Nephron (organoid): ENCODE measurements around the gene KRTCAP2.

Experiments
- H3K27ac Mint-ChIP-seq, 3 experiments: 2 replicates each; pipeline ENCODE4 v1.8.0; 2020; ENCODE audit warnings: mixed read lengths in 3 of 3, mild to moderate bottlenecking in 2 of 3, moderate library complexity in 1 of 3
- H3K27me3 Mint-ChIP-seq: 2 replicates; pipeline ENCODE4 v1.8.0; 2021; ENCODE audit warnings: low read depth, mild to moderate bottlenecking, moderate library complexity, mixed read lengths
- H3K36me3 Mint-ChIP-seq: 2 replicates; pipeline ENCODE4 v1.8.0; 2020; ENCODE audit warnings: low read depth, mixed read lengths
- H3K4me1 Mint-ChIP-seq: 2 replicates; pipeline ENCODE4 v1.8.0; 2020; ENCODE audit warnings: mixed read lengths
- H3K4me3 Mint-ChIP-seq, 3 experiments: 2 replicates each; pipeline ENCODE4 v1.8.0; 2020; ENCODE audit warnings: mild to moderate bottlenecking in 3 of 3, mixed read lengths in 3 of 3, moderate library complexity in 2 of 3
- H3K9me3 Mint-ChIP-seq: 2 replicates; pipeline ENCODE4 v1.8.0; 2020; ENCODE audit warnings: mixed read lengths
- CTCF ChIP-seq, 3 experiments: fragments of 200-600 bp; sonication (generic); IDR thresholded peaks; one replicate each; pipeline ENCODE4 v1.5.0; 2021; ENCODE audit warnings: antibody characterized with exemption in 3 of 3; ENCODE audit not compliant: unreplicated experiment in 3 of 3

The KRTCAP2 gene

GRCh38 chr1:155179112-155180031 lies 6.3 kb upstream of the KRTCAP2 start:
- peaks cover 11% of the 10 kb centered on the region for H3K36me3 Mint-ChIP-seq
- peaks cover 9% of the 10 kb centered on the region for H3K27me3 Mint-ChIP-seq
- H3K4me3 Mint-ChIP-seq: peak overlapping the region in 1 of 3 experiments; percentile 44
- TF ChIP-seq CTCF (IDR thresholded peaks at IDR 0.05; ENCODE audit: unreplicated experiment in 3 of 3): no peak
- peaks cover 6% of the 10 kb centered on the region for H3K4me1 Mint-ChIP-seq
- no peaks in the 10 kb centered on the region for H3K9me3 Mint-ChIP-seq
- no peak overlapping the region for H3K27ac Mint-ChIP-seq

GRCh38 chr1:155178441-155179111 lies 5.5 kb upstream of the KRTCAP2 start:
- peaks cover 10% of the 10 kb centered on the region for H3K27me3 Mint-ChIP-seq

GRCh38 chr1:155177918-155178281 lies 4.8 kb upstream of the KRTCAP2 start:
- Mint-ChIP-seq H3K27me3 (peaks cover 13% of the 10 kb centered on the region), H3K36me3 (peaks cover 4% of the 10 kb centered on the region), H3K27ac (no peak overlapping the region), H3K4me1 (peaks cover 18% of the 10 kb centered on the region), H3K9me3 (no peaks in the 10 kb centered on the region), H3K4me3 (no peak overlapping the region)
- TF ChIP-seq CTCF (IDR thresholded peaks at IDR 0.05; ENCODE audit: unreplicated experiment in 3 of 3): no peak

More at GRCh38 chr1:155178441-155179111, 5.5 kb upstream of the KRTCAP2 start:
- TF ChIP-seq CTCF (IDR thresholded peaks at IDR 0.05; ENCODE audit: unreplicated experiment in 3 of 3): no peak
- Mint-ChIP-seq H3K4me3 (peak overlapping the region in 1 of 3 experiments; percentile 44), H3K9me3 (no peaks in the 10 kb centered on the region), H3K4me1 (peaks cover 12% of the 10 kb centered on the region), H3K27ac (no peak overlapping the region), H3K36me3 (peaks cover 9% of the 10 kb centered on the region)

GRCh38 chr1:155177192-155177917 lies 4.3 kb upstream of the KRTCAP2 start:
- peaks cover 19% of the 10 kb centered on the region for H3K4me1 Mint-ChIP-seq
- peaks cover 4% of the 10 kb centered on the region for H3K36me3 Mint-ChIP-seq
- H3K27ac Mint-ChIP-seq: no peak overlapping the region
- H3K27me3 Mint-ChIP-seq: peaks cover 13% of the 10 kb centered on the region
- H3K4me3 Mint-ChIP-seq: no peak overlapping the region
- no peak for TF ChIP-seq CTCF (IDR thresholded peaks at IDR 0.05; ENCODE audit: unreplicated experiment in 3 of 3)
- H3K9me3 Mint-ChIP-seq: no peaks in the 10 kb centered on the region

GRCh38 chr1:155176544-155177071 lies 3.5 kb upstream of the KRTCAP2 start:
- Mint-ChIP-seq H3K27ac (peak overlapping the region in 2 of 3 experiments; percentile 4 to 20), H3K36me3 (peaks cover 4% of the 10 kb centered on the region), H3K4me3 (peak overlapping the region; percentile 62 to 74 (median 62)), H3K9me3 (no peaks in the 10 kb centered on the region), H3K27me3 (peaks cover 13% of the 10 kb centered on the region), H3K4me1 (peaks cover 25% of the 10 kb centered on the region)
- peak; percentile 87 to 91 (median 88) for TF ChIP-seq CTCF (IDR thresholded peaks at IDR 0.05; ENCODE audit: unreplicated experiment in 3 of 3)
